Globus pallidus (tissue), 1 donor: ENCODE measurements around the gene MSX1.

Experiments
- DNase-seq: peaks from one replicate; pipeline ENCODE4 v3.0.0-alpha.2; 2015; ENCODE audit warnings: low spot score

Gene MSX1

GRCh38 chr4:4857809-4858508 is 1.5 kb upstream of the MSX1 start:
- DNase-seq: no peak

GRCh38 chr4:4858527-4859324 is 739 bp upstream of the MSX1 start:
- no peak for DNase-seq

- no peak for DNase-seq
Measured at GRCh38 chr4:4859799-4860599, 534 bp downstream of the MSX1 start.

GRCh38 chr4:4860600-4861389 is 1.3 kb downstream of the MSX1 start:
- DNase-seq: no peak

DNA sequence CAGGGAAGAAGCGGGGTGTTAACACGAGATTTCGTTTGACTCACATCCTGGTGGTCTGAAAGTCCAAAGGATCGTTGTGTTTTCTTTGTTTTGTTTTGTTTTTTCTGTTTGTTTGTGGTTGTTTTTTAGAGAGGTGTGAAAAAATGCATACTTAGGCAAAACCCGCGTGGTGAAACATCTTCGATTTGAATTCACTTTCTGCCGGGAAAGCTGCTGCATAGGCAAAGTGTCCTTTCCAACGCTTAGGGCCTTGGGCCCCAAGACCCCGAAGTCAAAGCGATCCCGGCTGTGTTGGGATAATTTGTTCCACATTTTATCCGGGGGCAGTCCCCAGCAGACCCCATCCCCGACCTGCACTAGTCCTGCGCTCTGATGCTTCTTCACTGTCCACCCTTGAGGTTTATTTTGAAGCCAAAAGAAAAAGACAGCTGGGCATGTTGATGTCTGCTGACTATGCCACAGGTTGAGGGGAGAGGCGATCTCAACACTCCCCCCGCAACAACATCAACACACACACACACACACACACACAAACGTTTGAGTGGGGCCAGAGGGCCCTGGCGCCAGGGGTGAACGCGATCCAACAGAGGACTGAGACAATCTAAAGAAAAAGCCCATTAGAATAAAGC is 2.0 kb downstream of the MSX1 start:
- DNase-seq: no peak

DNA sequence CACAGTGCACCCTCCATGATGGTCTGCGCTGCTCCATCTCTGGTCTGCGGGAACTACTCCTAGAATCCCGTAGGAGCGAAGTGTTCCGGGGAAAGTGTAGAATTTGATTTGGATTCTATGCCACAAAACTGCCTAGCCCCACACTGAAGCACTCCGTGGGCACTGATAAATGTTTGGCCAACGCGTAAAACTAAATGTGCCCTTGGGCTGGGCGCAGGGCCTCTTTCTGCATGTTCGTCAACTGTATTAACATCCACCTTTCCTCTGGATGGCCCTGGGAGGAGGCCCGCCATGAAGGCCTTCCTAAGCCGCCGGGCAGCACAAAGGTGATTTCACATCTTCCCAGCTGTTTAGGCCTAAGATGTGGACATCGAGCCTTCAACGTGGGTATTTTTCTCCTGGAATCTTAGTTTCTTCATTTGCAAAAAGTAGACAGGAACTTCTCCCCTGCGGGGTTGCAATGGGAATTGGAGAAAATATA is 2.6 kb downstream of the MSX1 start:
- DNase-seq: no peak

DNA sequence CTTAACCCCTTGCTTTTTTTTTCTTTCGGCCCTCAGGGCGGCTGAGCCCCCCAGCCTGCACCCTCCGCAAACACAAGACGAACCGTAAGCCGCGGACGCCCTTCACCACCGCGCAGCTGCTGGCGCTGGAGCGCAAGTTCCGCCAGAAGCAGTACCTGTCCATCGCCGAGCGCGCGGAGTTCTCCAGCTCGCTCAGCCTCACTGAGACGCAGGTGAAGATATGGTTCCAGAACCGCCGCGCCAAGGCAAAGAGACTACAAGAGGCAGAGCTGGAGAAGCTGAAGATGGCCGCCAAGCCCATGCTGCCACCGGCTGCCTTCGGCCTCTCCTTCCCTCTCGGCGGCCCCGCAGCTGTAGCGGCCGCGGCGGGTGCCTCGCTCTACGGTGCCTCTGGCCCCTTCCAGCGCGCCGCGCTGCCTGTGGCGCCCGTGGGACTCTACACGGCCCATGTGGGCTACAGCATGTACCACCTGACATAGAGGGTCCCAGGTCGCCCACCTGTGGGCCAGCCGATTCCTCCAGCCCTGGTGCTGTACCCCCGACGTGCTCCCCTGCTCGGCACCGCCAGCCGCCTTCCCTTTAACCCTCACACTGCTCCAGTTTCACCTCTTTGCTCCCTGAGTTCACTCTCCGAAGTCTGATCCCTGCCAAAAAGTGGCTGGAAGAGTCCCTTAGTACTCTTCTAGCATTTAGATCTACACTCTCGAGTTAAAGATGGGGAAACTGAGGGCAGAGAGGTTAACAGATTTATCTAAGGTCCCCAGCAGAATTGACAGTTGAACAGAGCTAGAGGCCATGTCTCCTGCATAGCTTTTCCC is 3.4 kb downstream of the MSX1 start:
- no peak for DNase-seq

- DNase-seq: no peak
Measured at GRCh38 chr4:4864443-4864939, 5.0 kb downstream of the MSX1 start.

- no peak for DNase-seq
Measured at GRCh38 chr4:4864940-4865704, 5.7 kb downstream of the MSX1 start.

GRCh38 chr4:4865705-4866123 is 6.2 kb downstream of the MSX1 start:
- no peak for DNase-seq

DNA sequence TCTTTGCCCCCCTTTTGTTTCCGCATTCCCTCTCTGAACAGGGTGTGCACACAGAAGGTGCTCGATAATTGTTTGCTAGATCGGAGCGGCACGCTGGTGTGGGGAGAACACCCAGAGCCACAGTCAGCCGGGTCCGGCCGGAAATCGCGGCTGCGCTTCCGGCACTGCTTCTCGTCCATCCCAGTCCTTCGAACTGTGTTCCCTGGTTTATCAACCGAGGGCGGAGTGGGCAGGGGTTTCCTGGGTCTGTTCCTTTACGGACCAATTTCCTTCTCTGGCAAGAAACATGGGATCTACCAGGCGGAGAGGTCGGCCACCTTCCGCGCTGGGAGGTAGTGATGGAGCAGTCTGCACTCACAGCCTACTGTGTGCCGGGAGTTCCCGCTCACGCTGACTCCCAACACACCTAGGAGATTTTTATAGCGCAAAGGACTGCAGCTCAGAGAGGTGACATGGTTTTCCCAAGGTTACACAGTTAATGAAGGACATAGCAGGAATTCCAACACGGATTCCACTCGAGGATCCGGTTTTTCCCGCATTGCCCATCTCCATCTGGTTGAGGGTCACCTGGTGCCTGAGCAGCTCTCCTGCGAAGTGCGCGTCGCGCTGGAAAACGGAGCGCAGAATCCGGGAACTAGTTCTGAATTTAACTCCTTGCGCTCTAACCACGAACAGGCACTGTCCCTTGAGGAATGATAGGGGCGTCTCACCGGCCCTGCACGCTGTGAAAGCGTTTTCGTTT is 6.8 kb downstream of the MSX1 start:
- no peak for DNase-seq

GRCh38 chr4:4866866-4867374 is 7.5 kb downstream of the MSX1 start:
- DNase-seq: no peak

GRCh38 chr4:4867375-4868039 is 8.0 kb downstream of the MSX1 start:
- no peak for DNase-seq

DNA sequence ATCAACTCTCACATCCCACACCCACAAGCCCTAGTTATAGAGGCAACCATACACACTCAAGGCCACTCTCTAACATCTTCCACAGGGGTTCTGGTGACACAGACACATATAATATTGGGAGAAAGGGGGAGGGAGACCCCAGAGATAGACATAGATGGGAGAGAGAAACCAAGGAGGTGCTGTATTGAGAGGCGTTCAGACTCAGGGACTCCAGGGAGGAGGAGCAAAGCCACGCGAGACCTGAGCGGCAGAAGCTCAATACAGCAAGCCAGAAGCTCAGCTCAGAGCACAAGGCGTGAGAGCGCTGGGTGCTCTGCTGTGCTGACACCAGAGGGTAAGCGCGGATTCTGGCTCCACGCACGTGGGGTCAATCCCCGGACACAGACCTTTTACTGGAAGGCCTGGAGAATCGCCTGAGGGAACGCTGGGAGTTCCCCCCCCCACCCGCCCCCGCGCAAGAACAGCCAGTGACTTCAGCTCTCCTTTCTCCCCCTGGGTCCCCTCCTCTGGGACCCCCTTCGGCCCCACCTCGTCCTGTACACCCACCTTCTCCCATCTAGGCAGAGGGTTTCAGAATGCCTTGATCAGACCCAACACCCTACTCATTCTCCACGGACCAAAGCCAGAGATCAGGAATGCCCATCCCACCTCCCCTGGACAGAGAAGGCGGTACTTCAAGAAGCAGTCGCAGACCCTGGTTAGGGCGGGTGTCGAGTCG is 8.7 kb downstream of the MSX1 start:
- DNase-seq: no peak

GRCh38 chr4:4868758-4869723 is 9.6 kb downstream of the MSX1 start:
- DNase-seq: no peak
